ENCODE measurements around the gene MECR.
A peak's percentile ranks its signal among the peaks of the same experiment; 100 is the strongest.

DNA sequence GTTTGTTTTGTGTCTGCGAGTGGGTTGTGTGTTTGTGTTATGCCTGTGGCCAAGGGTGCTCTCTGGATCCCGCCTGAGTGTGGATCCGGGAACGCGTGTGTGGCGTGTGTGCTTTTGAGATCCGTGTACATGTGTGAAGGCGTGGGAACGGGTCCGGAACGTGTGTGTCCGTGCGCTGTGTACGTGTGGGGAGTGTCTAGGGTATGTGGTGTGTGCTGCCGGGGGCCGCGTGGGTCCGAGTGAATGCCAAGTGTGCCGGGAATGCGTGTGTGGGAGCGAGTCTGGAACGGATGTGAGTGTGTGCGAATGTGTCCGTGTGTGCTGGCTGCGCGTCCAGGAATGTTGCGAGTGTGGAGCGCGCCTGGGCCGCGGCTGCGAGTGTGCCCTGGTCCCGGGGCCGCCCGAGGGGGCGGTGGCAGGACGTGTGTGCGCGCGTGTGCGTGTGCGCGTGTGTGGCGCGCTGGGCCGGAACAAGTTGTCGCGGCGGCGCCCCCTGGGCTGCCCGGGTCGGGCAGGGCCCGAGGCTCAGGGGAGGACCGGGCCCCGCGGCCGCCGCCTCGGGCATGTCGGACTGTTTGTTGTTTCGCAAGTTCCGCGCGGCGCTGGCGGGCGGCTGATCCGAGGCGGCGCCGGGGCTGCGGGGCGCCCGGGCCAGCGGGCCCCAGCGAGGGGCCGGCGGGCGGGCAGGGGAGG is 6.5 kb upstream of the MECR start:
- TF ChIP-seq CTCF (IDR thresholded peaks at IDR 0.05): no peak
- peak in 1 of 2 donors; percentile 23 for TF ChIP-seq POLR2AphosphoS5 (IDR thresholded peaks at IDR 0.05; ENCODE audit: insufficient read depth in 1 of 2, low read depth in 1 of 2)
- no peak for TF ChIP-seq POLR2A (IDR thresholded peaks at IDR 0.05)

All from vagina (tissue), 2 donors.